CD4-positive, alpha-beta T cell treated with Interferon alpha-2 for 1 hour (primary cell): ENCODE data around the gene MAGI1.
"Not testable (repeated sequence)": the region's sequence is repeated elsewhere in the genome, so short reads cannot be mapped to it uniquely, and the experiment has no call there.

ENCODE experiments used
- DNase-seq, 2 donors: peaks; one replicate each; pipeline ENCODE4 v3.0.0-alpha.2; 2020 to 2022

MAGI1 gene

DNA sequence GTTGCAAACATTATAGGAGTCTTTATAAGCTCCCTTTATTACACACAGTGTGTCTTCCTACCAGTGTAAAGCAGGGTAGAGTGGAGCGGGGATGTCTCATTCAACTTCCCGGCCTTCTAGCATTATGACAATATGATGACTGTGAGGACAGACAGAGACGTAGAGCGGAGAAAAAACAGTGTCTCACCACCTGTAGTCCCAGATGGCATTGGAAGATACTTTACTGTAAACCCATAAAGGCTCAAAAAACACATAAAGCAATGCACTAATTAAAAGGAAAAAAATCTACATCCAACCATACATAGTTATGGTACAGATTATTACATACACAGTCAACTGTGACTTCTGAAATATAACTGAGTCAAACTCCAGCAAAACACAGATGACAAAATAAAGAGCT, 383.7 kb downstream of the MAGI1 start:
- DNase-seq = no peak

DNA sequence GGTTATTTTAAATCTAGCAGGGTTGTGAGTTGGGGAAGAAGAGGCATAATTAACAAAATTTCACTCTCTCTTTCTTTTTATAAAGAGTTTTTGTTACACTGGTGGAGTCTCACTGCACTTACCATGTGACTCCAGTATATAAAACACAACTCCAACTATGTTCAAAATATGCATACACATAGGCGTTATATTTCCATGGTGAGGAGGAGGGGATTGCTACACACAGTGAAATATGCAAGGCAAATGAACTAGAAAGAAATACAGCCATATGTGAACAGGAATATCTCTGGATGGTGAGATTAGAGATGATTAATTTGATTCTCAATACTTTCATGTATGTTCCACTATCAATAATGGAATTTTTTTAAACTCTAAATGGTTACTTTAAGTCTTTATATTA, 385.0 kb downstream of the MAGI1 start:
- DNase-seq = no peak

DNA sequence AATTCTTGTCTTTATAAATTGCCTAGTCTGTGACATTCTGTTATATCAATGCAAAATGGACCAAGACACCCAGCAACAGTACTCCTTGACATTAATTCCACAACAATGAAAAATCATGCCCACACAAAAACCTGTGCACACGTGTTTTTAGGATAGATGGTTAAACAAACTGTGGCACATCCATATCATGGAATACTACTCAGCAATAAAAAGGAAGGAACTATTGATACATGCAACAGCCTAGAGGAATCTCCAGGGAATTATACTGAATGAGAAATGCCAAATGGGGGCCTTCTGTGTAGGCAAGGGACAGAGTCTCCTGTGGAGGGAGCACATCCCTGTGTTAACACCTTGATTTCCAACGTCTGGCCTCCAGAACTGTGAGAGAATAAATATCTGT, 388.5 kb downstream of the MAGI1 start:
- no peak for DNase-seq

DNA sequence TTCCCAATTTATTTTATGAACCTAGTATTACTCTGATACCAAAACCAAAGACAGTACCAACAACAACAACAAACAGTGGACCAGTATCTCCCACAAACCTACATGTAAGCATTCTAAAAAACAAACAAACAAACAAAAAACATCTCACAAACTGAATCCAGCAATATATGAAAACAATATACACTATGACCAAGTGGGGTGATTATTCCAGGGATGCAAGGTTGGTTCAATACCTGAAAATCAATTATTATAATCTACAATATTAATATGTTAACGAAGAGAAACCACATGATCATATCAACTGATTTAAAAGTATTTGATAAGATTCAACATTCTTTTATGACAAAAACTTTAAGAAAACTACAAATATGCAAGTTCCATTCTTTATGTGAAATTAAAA, 391.3 kb downstream of the MAGI1 start:
- DNase-seq = no peak

DNA sequence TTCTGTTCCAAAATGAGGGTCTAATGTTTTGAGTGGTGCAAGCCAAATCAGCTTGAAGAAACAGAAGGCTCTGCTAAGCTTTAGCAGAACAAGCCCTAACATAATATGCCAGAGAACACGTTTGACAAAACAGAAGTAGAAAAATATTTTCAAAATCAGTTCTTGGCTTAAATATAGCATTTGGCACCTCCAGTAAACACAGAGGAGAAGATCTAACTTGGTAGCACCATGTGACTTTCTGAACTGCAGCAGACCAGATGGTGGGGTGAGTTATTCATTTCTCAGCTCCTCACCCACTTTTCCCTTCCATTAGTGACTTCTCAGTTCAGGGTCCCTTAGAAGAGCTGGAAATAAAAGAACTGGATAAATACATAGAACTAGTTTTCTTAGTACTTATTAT, 395.8 kb downstream of the MAGI1 start:
- no peak for DNase-seq

DNA sequence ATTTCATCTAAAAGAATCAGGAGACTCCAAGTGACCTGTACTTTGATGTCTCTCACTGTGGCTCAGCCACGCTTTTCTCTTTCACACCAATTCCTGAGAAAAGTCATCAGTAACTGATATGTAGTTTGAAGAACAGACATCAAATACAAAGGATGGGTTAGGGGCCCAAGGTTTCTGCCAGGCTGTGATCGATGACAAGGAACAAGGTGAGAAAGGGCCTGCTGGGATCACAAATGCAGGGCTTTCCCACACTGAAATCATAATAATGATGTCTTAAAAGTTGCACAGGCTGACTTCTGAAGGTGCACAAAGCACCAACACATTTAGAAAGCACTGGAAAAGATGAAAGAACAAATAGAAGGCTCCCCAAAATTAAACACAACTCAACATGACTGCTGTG, 396.9 kb downstream of the MAGI1 start:
- no peak for DNase-seq

DNA sequence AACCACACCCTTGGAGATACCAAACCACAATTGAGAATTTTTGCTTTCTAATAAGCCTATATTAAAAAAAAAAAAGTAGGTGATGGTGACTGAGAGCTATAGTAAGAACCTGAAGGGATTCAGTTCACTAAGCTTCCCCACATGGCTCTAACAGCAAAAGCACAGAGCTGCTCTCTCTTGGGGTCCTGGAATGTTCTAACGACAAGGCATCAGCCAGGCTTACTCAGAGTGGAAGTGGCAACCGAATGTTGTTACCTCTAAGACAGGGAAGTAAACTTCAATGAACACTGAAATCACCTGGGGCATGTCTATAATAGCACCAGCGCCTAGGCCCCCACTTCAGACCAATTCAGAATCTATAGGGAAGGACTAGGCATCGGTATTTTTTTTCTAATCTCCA, 397.7 kb downstream of the MAGI1 start:
- DNase-seq = no peak

DNA sequence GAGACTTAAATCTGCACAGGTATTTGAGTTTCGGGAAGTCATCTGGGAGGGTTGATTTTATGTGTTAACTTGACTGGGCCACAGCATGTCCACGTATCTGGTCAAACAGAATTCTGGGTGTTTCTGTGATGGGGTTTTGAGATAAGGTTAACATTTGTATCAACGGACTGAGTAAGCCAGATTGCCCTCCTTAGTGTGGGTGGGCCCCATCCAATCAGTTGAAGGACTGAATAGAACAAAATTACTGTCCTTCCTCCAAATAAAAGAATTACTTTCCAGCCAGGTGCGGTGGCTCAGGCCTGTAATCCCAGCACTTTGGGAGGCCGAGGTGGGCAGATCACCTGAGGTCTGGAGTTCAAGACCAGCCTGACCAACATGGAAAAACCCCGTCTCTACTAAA, 399.3 kb downstream of the MAGI1 start:
- DNase-seq = no peak

DNA sequence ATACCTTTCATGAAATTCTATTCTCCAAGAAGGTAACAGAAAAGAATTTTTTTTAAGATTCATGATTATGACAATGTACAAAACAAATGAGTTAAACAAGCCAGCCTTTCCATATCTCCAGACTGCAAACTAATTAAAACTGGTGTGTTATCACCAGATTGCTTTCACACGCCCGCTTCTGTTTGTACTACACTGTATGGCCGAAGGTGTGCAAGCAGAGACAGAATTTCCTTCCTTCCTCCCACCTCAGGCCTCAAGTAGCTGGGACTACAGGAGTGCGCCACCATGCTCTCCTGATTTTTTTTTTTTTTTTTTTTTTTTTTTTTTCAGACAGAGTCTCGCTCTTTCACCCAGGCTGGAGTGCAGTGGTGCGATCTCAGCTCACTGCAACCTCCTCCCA, 400.4 kb downstream of the MAGI1 start:
- no peak for DNase-seq

DNA sequence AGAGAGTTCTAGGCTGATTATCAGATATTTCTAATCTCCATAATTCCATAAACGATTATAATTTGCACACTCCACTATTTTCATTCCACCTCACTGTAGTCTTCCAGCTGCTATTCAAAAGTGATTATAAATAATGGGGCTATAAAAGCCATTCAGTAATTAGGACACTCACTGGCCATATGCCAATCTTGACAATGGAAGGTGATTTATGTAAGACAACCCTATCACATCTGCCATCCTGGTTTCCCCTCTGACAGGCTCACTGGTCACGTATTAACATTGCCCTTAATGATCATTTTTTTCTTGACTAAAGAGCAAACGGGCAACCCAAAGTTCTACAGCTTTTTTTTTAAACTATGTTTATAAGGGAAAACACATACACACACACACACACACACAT, 402.4 kb downstream of the MAGI1 start:
- no peak for DNase-seq

DNA sequence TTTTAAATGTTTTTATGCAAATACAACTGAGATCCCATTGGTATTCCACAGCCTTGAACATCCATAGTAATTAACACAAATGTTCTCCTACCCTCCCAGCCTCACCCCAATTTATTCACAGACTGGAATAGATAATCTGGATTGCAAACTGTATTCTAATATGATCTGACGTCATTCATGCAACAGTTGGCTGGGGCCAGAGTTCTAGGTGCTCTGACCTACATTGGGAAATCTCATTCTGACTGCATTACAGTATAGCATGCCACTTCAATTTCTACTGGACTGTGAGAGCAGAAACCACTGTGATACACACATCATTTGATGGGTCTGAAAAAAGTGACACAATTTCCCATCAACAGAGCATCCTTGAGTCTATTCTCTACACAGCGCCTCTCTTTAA, 403.1 kb downstream of the MAGI1 start:
- DNase-seq = no peak

DNA sequence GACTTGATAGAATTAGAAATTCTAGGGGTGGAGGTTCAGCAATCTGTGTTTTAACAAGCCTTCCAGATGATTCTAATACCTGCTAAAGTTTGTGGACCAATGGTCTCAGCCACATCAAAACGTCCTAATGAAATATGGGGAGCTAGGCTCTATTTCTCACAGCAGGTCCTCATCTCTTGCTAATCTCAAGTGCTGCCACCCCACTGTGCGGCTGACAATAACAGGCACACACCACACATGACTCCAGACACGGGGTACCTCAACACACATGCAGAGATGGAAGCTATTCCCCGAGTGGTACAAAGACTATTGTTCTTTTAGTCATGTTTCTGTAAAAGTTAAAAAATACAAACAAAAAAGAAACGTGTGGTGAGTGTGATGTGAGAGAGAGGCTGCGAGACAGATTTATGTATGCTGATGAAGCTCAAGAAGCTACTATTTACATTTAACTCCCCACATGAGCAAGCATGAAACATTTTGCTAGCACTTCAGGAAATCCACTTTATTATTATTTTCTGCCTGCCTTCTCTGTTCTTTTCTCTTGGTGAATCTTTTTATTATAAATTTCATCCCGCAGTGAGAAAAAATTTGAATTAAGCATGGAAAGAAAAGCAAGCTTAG, 405.6 kb downstream of the MAGI1 start:
- no peak for DNase-seq

DNA sequence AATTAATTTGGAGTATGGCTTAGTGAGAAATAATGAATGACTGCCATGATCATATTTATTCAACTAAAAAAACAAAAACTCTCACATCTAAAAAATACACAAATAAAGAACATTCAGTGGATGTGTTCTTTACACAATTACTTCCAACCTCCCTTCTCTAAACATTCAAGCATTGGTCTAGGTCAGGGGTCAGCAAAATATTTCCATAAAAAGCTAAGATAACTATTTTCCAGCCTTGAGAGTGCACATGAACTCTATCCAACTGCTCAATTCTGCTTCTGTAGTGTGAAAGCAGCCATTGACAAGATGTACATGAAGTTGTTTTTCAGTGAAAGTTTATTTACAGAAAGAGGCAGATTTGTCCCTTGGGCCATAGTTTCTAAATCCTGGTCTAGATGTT, 406.3 kb downstream of the MAGI1 start:
- DNase-seq = no peak

DNA sequence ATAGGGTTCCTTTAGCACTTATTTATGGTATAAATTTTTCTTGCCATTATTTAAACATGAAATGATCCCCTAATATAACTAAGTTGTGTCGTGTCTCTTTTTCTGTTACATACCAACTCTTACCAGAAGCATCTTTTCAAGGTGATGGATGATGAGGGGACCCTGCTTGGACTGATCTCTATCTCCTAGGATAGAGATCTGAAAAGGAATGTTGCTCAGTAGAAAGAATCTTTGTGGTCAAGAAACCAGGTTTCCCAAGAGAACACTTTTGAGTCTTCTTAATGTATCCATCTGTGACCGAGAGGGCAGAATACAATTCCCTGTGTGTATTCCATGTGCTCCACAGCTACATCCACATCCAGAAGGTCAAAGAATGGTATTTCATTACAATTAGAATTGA, 409.7 kb downstream of the MAGI1 start:
- DNase-seq = no peak

DNA sequence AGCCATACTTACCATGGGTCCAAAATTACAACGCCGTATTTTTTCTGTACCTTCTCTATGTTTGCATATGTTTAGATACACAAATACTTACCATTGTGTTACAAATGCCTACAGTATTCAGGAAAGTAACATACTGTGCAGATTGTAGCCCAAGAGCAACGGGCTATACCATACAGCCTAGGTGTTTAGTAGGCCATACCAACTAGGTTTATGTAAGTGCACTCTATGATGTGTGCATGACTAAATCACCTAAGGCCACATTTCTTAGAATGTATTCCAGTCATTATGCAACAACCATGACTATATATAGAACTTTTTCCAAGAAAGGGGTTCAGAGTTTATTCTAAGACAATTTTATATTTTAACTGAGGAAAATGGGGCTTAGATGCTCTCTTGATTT, 411.7 kb downstream of the MAGI1 start:
- DNase-seq = no peak

DNA sequence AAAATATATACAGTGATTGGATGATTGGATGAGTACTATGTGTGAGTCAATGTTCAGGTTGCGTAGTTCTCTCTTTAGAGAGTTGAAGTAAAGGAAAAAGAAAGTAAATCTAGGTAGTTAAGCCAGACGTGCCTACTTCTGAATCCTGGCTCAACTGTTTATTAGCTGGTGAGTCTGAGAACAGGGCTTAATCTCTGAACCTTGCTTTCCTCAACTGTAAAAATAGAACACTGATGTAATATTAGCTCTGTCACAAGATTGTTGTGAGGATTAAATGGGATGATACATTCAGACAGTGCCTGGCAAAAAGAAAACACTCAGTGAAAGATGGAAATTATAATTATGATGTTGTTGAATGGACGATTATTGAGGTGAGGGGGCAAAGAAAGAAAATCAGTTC, 413.4 kb downstream of the MAGI1 start:
- DNase-seq = no peak

DNA sequence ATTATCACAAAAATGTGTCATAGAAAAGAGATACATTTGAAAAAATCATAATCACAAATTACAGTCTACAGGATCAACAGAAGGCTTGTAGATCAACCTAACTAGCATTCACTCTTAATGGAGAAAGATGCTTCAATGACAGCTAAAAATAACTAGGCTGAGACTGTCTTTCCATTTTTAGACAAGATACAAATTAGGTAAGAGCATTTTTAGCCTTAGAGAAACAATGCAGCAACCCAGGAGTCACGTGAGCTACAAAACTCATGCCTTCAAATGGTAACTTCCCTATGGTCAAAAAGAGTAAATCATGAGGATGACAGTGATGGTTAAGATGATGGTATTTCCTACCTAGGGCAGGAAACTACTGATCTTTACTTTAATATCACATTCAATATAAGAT, 415.4 kb downstream of the MAGI1 start:
- DNase-seq = no peak

DNA sequence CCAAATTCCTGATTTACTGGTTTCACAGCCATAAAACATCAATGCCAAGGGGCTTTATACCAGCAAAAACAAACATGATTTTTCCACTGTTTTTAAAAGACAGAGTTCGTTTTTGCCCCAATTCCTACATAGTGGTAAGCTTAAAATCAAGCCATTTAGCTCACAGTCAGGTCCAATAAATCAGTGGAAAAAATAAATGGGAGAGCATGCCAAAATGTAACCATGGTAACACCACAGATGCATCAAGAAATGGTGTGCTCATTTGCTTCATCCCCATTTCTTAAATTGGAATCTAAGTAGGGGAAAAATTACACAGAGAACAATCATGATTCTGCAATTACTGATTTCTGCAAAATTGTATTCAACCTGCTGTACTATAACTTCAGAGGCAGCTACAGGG, 418.8 kb downstream of the MAGI1 start:
- no peak for DNase-seq

DNA sequence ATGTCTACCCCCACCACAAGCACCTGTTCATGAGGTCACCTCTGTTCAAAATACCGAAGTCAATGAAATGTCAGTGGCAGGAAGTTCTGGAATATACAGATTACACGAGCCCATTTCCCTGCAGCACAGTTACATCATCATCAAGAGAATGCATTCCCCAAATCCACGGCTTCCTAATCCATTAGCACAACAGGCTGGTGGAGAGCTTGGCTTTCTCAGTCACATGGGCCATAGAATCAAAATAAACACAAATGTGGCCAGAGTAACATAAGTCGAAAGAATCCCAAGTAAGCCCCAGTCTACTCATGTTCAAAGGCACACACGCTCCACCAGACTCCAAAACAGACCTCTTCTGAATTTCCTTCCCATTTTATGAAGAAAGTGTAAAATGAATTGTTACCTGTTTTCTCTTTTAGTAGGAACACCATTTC, 419.3 kb downstream of the MAGI1 start:
- no peak for DNase-seq

DNA sequence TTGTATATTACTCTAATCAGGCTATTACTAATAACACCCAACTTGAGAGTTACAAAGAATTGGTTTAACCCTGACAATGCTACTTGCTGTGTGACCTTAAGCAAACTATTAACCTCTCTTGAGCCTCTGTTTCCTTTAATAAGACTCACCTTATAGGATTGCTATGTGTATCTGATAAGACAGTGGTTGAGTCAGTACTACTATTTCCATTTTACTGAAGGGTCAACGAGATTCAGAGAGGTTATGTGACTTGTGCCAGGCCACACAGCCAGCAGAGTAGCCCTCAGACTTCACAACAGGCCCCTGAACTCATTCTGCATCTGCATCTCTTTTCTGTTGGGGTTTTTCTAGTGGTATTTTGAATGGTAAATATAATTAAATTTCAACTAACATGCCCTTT, 420.1 kb downstream of the MAGI1 start:
- no peak for DNase-seq

DNA sequence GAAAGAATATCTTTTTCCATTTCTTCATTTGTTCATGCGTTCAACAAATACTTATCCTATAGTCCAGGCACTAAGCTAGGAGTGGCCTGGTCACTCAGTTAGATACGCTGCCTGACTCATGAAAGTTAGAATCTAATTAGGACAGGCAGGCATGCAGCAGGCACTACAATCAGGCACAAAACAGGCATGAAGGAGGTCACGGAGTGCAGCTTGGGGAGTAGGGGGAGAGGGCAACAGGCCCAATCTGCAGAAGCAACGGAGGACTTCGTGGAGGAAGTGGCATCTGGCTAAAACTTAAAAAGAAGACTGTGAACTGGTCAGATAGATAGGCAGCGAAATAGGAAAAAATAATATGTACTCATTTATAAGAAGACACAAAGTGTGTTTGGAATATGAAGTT, 420.9 kb downstream of the MAGI1 start:
- DNase-seq = no peak

DNA sequence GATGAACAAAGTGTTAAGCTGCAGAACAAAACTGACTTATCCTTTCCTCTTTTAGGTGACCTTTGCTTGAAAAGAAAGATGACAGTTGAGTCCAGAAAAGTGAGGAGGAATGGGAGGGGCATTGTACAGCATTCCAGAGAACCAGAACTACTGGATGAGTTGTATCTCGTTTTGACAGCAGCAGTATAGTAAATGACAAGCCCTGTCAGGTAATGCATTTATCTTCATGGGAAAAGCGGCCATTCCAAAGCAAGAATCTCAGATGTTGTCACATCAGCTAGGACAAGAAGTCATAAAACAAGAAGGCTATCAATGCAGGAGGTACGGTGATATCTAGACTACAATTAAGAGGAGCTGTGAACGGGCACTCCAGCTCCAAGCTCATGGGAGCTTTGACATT, 421.5 kb downstream of the MAGI1 start:
- DNase-seq = no peak

DNA sequence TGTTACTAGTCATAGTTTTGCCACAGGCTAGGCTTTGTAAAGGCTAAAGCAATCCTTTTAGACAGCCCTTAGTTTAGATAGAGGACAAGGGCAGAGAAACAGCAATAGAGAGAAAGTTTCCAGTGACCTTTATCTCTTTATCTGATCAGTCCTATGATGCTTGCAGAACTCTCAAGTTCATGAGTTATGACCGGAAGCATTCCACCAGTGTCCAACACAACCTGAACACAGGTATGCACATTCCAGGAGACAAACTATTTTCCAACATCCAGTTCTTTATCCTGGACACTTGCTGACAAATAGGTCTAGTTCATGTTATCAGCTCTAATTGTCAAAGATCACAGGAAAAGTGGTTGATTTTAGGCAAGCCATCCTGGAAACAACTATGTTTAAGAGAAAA, 422.2 kb downstream of the MAGI1 start:
- no peak for DNase-seq

DNA sequence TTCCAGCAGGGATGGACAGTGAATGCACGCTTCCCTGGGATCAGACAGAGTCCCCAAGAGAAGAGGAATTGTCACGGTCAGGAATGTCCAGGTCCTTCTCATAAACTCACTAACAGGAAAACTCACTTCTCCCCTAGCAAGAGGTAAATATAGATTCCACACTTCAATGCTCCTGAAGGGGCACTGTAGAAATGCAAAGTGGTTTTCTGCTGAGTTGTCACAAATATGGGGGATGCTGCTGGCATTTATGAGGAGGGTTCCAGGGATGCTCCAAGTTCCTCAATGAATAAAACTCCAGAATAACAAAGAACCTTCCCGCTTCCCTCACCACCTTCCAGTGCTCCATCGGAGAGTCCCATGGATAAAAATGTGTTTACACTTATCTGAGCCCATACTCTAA, 423.4 kb downstream of the MAGI1 start:
- no peak for DNase-seq

DNA sequence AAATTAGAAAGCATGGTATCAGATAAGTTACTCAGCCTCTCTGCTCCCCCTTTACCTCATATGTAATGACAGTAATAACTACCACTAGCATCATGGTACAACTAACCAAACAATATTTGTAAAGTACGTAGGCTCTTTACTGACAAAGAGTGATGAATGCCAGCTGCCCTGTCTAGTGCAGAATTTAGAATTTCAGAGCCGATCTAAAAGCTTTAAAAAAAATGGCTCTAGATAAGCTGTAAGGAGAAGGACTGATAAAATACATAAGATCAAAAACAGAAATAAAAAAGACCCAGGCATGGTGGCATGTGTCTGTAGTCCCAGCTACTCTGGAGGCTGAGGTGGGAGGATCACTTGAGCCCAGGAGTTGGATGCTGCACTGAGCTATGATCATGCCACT, 424.1 kb downstream of the MAGI1 start:
- DNase-seq = no peak

DNA sequence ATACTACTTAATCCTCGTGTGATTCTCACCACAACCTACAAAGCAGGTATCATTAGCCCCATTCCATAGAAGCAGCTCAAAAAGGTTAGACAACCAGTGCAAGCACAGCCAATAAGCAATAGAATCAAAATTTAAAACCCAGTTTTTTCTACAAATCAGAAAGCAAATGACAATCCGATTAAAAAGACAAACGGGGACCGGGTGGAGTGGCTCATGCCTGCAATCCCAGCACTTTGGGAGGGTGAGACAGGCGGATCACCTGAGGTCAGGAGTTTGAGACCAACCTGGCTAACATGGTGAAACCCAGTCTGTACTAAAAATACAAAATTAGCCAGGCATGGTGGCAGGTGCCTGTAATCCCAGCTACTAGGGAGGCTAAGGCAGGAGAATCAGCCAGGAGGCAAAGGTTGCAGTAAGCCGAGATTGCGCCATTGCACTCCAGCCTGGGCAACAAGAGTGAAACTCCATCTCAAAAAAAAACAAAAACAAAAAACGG, 430.7 kb downstream of the MAGI1 start:
- DNase-seq = not testable (repeated sequence)
